SKM-1 treated with dmso at 0.1 percent for 144 hours (cell line): ENCODE data around the gene APLP2.
A peak's percentile ranks its signal among the peaks of the same experiment; 100 is the strongest.

ENCODE experiments used
- DNase-seq: peaks from one replicate; lab custom pipeline; 2025; ENCODE audit not compliant: unreplicated experiment; lab: John Stamatoyannopoulos, UW

APLP2 gene

GRCh38 chr11:130144141-130144540, 74.4 kb downstream of the APLP2 start:
- no peak for DNase-seq

GRCh38 chr11:130144861-130145281, 75.2 kb downstream of the APLP2 start:
- DNase-seq, result no peak

- DNase-seq, result no peak
These were observed 75.7 kb downstream of the APLP2 start for GRCh38 chr11:130145311-130145812.

- DNase-seq, result no peak
These were observed 76.5 kb downstream of the APLP2 start for GRCh38 chr11:130145975-130146776.

- DNase-seq, result peak; percentile 98
These were observed 77.1 kb downstream of the APLP2 start for GRCh38 chr11:130146796-130147195.

GRCh38 chr11:130148796-130149326, 79.2 kb downstream of the APLP2 start:
- DNase-seq, result no peak

GRCh38 chr11:130150790-130151189, 81.1 kb downstream of the APLP2 start:
- DNase-seq, result no peak

GRCh38 chr11:130151196-130151595, 81.5 kb downstream of the APLP2 start:
- DNase-seq, result no peak

- DNase-seq, result peak; percentile 40
These were observed 86.7 kb downstream of the APLP2 start for GRCh38 chr11:130156108-130157022.

- no peak for DNase-seq
These were observed 87.4 kb downstream of the APLP2 start for GRCh38 chr11:130157101-130157500.

GRCh38 chr11:130157840-130158239, 88.1 kb downstream of the APLP2 start:
- DNase-seq, result no peak

GRCh38 chr11:130159139-130159538, 89.4 kb downstream of the APLP2 start:
- no peak for DNase-seq

- peak; percentile 43 for DNase-seq
These were observed 90.2 kb downstream of the APLP2 start, which contains the start of gene ST14 for GRCh38 chr11:130159657-130160497. Gene ST14 (plus strand): TSS chr11:130159782. CDS start chr11:130159980, 198 bp downstream.

GRCh38 chr11:130160498-130161155, 90.9 kb downstream of the APLP2 start:
- peak; percentile 25 for DNase-seq

GRCh38 chr11:130161441-130162145, 91.9 kb downstream of the APLP2 start:
- DNase-seq, result no peak

GRCh38 chr11:130162733-130163132, 93.0 kb downstream of the APLP2 start:
- peak; percentile 85 for DNase-seq

- DNase-seq, result peak; percentile 80
These were observed 93.9 kb downstream of the APLP2 start for GRCh38 chr11:130163346-130164220.

- DNase-seq, result no peak
These were observed 94.5 kb downstream of the APLP2 start for GRCh38 chr11:130164221-130164570.
